Breast epithelium (tissue), 4 donors: Measurements from ENCODE around the gene C3orf18. TPM values are rescaled to one million over a fixed set of nuclear protein-coding genes. Genes with fewer than 3 reads are reported as not detected.

Experiments used
- DNase-seq, 2 donors: peaks; one replicate each; pipeline ENCODE4 v3.0.0-alpha.2; 2019; ENCODE audit warnings: low spot score in 2 of 2
- H3K27ac ChIP-seq, 2 donors: fragments of 200-600 bp; sonication (generic) in 1 of 2; one replicate each; pipeline ENCODE4 v1.5.1; 2016 to 2019; ENCODE audit warnings: mild to moderate bottlenecking in 1 of 2
- H3K27me3 ChIP-seq, 2 donors: fragments of 200-600 bp; sonication (generic) in 1 of 2; one replicate each; pipeline versions ENCODE4 v1.5.1 to v1.6.0; 2017 to 2019; ENCODE audit warnings: control low read depth in 1 of 2, mild to moderate bottlenecking in 1 of 2
- H3K36me3 ChIP-seq: fragments of 200-600 bp; one replicate; pipeline ENCODE4 v1.5.1; 2019
- H3K4me1 ChIP-seq, 2 donors: fragments of 200-600 bp; sonication (generic); one replicate each; pipeline ENCODE4 v1.5.1; 2016 to 2019; ENCODE audit warnings: control low read depth in 1 of 2
- H3K4me3 ChIP-seq, 3 donors: fragments of 200-600 bp; sonication (generic); 1 replicate in 2 of 3; 2 replicates in 1 of 3; pipeline ENCODE4 v1.5.1; 2016 to 2019; ENCODE audit warnings: mild to moderate bottlenecking in 3 of 3, moderate library complexity in 2 of 3
- H3K9me3 ChIP-seq, 2 donors: fragments of 200-600 bp; sonication (generic) in 1 of 2; one replicate each; pipeline ENCODE4 v1.5.1; 2016 to 2019; ENCODE audit warnings: control low read depth in 1 of 2
- CTCF ChIP-seq, 3 donors: fragments of 450-650 bp; IDR thresholded peaks; one replicate each; pipeline ENCODE4 v1.5.1; 2016 to 2017; ENCODE audit warnings: antibody characterized with exemption in 3 of 3, mild to moderate bottlenecking in 3 of 3, moderate library complexity in 3 of 3
- POLR2A ChIP-seq: fragments of 450-650 bp; IDR thresholded peaks from one replicate; pipeline ENCODE4 v1.6.1; 2016; ENCODE audit warnings: antibody characterized with exemption, mild to moderate bottlenecking, moderate library complexity
- POLR2AphosphoS5 ChIP-seq, 3 donors: sonication (generic); formaldehyde crosslinking; IDR thresholded peaks; one replicate each; pipeline ENCODE4 v1.6.1; 2017; ENCODE audit warnings: antibody characterized with exemption in 3 of 3
- intact Hi-C: fragments of 100-400 bp; cut with DNase I; formaldehyde crosslinking; loops from one replicate; pipeline ENCODE4 v1.15.1; 2023; ENCODE audit warnings: low total_unique reads
- total RNA-seq, 3 donors: library from RNA; depleted of rRNA; stranded (reverse); fragments of >200 nt; gene quantifications; one replicate each; pipeline ENCODE4 v1.1.0, GENCODE V29; 2016

The C3orf18 gene
- total RNA-seq, 3 donors from 2014 or later, result 10.7 to 16.8 (median 15.1) TPM

- DNase-seq, result no peak
- Histone ChIP-seq H3K4me3 (no peak overlapping the region), H3K27me3 (no peaks in the 10 kb centered on the region), H3K4me1 (peaks cover 0 to 6% of the 10 kb centered on the region in 2 donors), H3K36me3 (no peaks in the 10 kb centered on the region), H3K9me3 (no peaks in the 10 kb centered on the region), H3K27ac (no peak overlapping the region)
- TF ChIP-seq POLR2AphosphoS5 (IDR thresholded peaks at IDR 0.05), result no peak
- TF ChIP-seq POLR2A, result no peak
- TF ChIP-seq CTCF (IDR thresholded peaks at IDR 0.05), result no peak
- intact Hi-C loops, result no loop called here
Observed at GRCh38 chr3:50512131-50512530, 55.4 kb downstream of the C3orf18 start.

DNA sequence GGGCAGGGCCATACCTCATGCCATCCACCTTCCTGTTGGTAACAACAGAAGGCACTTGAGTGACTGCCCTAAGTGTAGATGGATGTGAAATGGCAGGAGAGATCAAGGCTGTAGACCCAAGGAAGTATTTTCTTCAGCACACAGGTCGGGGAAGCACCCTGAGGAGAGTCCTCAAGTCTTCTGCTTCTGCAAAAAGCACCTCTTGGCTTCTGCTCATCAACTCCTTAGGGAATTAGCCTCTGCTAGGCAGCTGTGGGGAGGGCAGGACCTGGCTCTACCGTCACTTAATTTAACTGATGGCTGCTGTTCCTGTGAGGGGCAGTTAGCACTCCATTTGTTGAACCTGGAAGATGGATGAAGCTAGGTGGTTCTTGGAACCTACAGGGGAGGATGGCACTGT, 57.2 kb downstream of the C3orf18 start:
- intact Hi-C loops, result no loop called here
- no peak for DNase-seq
- TF ChIP-seq POLR2AphosphoS5 (IDR thresholded peaks at IDR 0.05), result no peak
- TF ChIP-seq POLR2A, result no peak
- no peak for TF ChIP-seq CTCF (IDR thresholded peaks at IDR 0.05)

GRCh38 chr3:50509715-50510114, 57.8 kb downstream of the C3orf18 start:
- Histone ChIP-seq H3K27me3 (no peaks in the 10 kb centered on the region), H3K4me3 (no peak overlapping the region), H3K27ac (no peak overlapping the region), H3K4me1 (no peaks in the 10 kb centered on the region), H3K9me3 (no peaks in the 10 kb centered on the region), H3K36me3 (no peaks in the 10 kb centered on the region)
- DNase-seq, result no peak
- no peak for TF ChIP-seq POLR2A
- TF ChIP-seq CTCF (IDR thresholded peaks at IDR 0.05), result no peak
- intact Hi-C loops, result no loop called here

More for the DNA sequence above, 57.2 kb downstream of the C3orf18 start:
- Histone ChIP-seq H3K27ac (no peak overlapping the region), H3K4me1 (no peaks in the 10 kb centered on the region), H3K27me3 (no peaks in the 10 kb centered on the region), H3K4me3 (no peak overlapping the region), H3K36me3 (no peaks in the 10 kb centered on the region), H3K9me3 (no peaks in the 10 kb centered on the region)

- TF ChIP-seq CTCF (IDR thresholded peaks at IDR 0.05), result no peak
- no peak for TF ChIP-seq POLR2A
- TF ChIP-seq POLR2AphosphoS5 (IDR thresholded peaks at IDR 0.05), result no peak
- intact Hi-C loops, result no loop called here
- Histone ChIP-seq H3K27ac (no peak overlapping the region), H3K4me3 (no peak overlapping the region), H3K9me3 (no peaks in the 10 kb centered on the region), H3K4me1 (peaks cover 0 to 2% of the 10 kb centered on the region in 2 donors), H3K27me3 (no peaks in the 10 kb centered on the region), H3K36me3 (no peaks in the 10 kb centered on the region)
- no peak for DNase-seq
Observed at GRCh38 chr3:50508821-50509220, 58.7 kb downstream of the C3orf18 start.

Other genes with a start within 250 kb of the C3orf18 start
- 100 to 1,000 TPM in 1 of 3 donors, 10 to 100 TPM in 2; 66.0 to 215 (median 96.0) TPM for gene HYAL2, start 245.0 kb downstream of the C3orf18 start, total RNA-seq
- gene TUSC2, start 239.5 kb downstream of the C3orf18 start, total RNA-seq, result 10 to 100 TPM; 18.1 to 25.9 (median 21.3) TPM
- 10 to 100 TPM; 42.7 to 63.6 (median 49.8) TPM for gene RASSF1, start 226.9 kb downstream of the C3orf18 start, total RNA-seq
- 1 to 10 TPM in 2 of 3 donors, under 1 TPM in 1; 0.32 to 2.6 (median 1.9) TPM for gene ZMYND10, start 222.0 kb downstream of the C3orf18 start, total RNA-seq
- gene NPRL2, start 217.0 kb downstream of the C3orf18 start, total RNA-seq, result 10 to 100 TPM; 17.4 to 31.5 (median 29.5) TPM
- 10 to 100 TPM; 23.6 to 30.1 (median 28.8) TPM for gene CYB561D2, start 216.9 kb downstream of the C3orf18 start, total RNA-seq
- gene TMEM115, start 208.2 kb downstream of the C3orf18 start, total RNA-seq, result 10 to 100 TPM; 46.7 to 67.3 (median 47.9) TPM
- gene CACNA2D2, start 64.1 kb downstream of the C3orf18 start, total RNA-seq, result 1 to 10 TPM in 2 of 3 donors, under 1 TPM in 1; 0.80 to 2.0 (median 1.5) TPM
- gene HEMK1, start 1.8 kb upstream of the C3orf18 start, total RNA-seq, result 10 to 100 TPM in 1 of 3 donors, 1 to 10 TPM in 2; 6.1 to 10.7 (median 9.2) TPM
- gene CISH, start 44.0 kb upstream of the C3orf18 start, total RNA-seq, result 10 to 100 TPM in 2 of 3 donors, 1 to 10 TPM in 1; 5.4 to 29.6 (median 17.4) TPM
- gene MAPKAPK3, start 49.4 kb upstream of the C3orf18 start, total RNA-seq, result 10 to 100 TPM; 30.4 to 38.4 (median 30.8) TPM
- gene DOCK3, start 107.2 kb upstream of the C3orf18 start, total RNA-seq, result under 1 TPM; 0.64 to 0.73 (median 0.66) TPM